BLaER1 (cell line): ENCODE results near the gene CRABP2.

ENCODE experiments used
- H3K27ac ChIP-seq: shearing (Covaris generic); formaldehyde crosslinking; 2 replicates; pipeline ENCODE4 v1.8.1; 2022
- H3K27me3 ChIP-seq: shearing (Covaris generic); formaldehyde crosslinking; 2 replicates; pipeline ENCODE4 v1.8.1; 2022
- H3K36me3 ChIP-seq: shearing (Covaris generic); formaldehyde crosslinking; 2 replicates; pipeline ENCODE4 v1.8.1; 2022
- H3K4me1 ChIP-seq: shearing (Covaris generic); formaldehyde crosslinking; 2 replicates; pipeline ENCODE4 v1.8.1; 2022
- H3K4me2 ChIP-seq: shearing (Covaris generic); formaldehyde crosslinking; 2 replicates; pipeline ENCODE4 v1.8.1; 2022
- H3K4me3 ChIP-seq: shearing (Covaris generic); formaldehyde crosslinking; 2 replicates; pipeline ENCODE4 v1.8.1; 2022
- H3K9ac ChIP-seq: shearing (Covaris generic); formaldehyde crosslinking; 2 replicates; pipeline ENCODE4 v1.8.1; 2022
- H3K9me3 ChIP-seq: shearing (Covaris generic); formaldehyde crosslinking; 2 replicates; pipeline ENCODE4 v1.8.1; 2022
- H4K20me1 ChIP-seq: shearing (Covaris generic); formaldehyde crosslinking; 2 replicates; pipeline ENCODE4 v1.8.1; 2022
- Cebpa-rat ChIP-seq: shearing (Covaris generic); IDR thresholded peaks from 2 replicates; pipeline ENCODE4 v1.8.1; 2022

CRABP2 gene

DNA sequence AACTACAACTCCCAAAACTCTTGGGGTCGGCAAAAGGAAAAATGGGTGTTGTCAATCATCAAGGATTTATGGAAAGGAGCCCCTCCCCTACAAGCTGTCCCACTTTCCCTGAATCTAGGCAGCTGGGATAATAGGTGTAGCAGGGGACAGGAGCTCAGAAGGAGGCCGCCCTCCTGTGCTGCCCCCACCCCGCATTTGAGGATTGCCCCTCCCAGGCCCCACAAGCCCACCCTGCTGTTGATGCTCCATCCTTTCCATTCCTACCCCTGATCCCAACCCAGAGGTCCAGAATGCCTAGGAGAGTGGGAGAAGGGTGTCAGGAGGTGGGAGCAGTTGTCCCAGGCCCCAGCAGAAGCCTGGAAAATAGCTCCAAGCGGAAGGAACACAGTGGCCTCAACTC is 37.4 kb upstream of the CRABP2 start:
- Histone ChIP-seq H3K27ac (0 out of 2 replicates have a peak overlapping the region, but pooled peaks have one; percentile 1), H3K4me1 (peaks cover 67% of the 10 kb centered on the region), H3K4me3 (no peak overlapping the region), H3K9ac (no peak overlapping the region), H3K27me3 (no peaks in the 10 kb centered on the region), H3K36me3 (peaks cover 63% of the 10 kb centered on the region), H4K20me1 (peaks cover 60% of the 10 kb centered on the region), H3K9me3 (no peaks in the 10 kb centered on the region), H3K4me2 (no peak overlapping the region)
- no peak for TF ChIP-seq Cebpa-rat

DNA sequence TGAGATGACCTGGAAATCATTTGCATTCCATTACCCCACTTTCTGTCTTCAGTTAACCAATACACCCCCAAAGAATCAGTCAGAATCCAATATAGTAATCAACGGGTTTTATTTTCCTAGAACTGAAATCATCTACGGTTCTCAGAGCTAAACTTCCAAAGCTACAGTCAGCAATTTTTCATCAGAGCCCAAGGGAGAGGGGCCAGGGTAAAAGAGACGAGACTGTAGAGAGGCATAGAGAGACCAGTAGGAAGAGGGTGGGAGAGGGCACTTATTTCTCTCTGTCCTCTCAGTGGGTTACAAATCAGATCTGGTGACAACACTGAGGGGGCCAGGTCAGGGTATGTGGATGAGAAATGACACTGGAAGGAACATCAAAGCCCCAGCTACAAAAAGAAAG is 36.6 kb upstream of the CRABP2 start:
- peak overlapping the region; percentile 1; the same call in 1 of the 2 replicates for H3K27ac ChIP-seq

DNA sequence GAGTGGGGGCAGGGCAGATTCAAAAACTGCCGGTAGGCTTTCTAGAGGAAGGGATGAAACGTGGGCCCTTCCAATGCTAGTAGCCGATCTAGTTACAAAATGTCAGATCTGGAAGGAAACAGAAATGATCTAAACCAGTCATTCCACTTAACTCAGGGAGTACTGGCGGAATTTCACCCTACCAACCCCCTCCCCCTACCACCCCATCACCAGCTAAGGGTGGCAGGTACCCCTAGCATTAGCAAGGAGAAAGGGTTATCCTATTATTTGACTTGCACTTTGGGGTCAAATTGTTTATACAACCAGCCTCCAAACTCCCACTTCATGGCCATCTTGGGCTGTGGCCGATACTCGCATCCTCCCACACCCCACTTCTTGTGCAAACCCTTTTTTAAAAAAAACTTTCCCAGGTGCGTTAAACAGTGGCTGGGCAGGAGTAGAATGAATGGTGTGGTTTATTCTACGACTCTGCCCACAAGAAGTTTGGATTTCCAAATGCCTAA is 36.1 kb upstream of the CRABP2 start:
- TF ChIP-seq Cebpa-rat: no peak
- Histone ChIP-seq H3K27me3 (no peaks in the 10 kb centered on the region), H3K4me2 (peak overlapping the region; percentile 80), H3K36me3 (peaks cover 76% of the 10 kb centered on the region), H4K20me1 (peaks cover 49% of the 10 kb centered on the region), H3K4me1 (peaks cover 61% of the 10 kb centered on the region), H3K27ac (peak overlapping the region; percentile 49; the same call in 1 of the 2 replicates), H3K9me3 (no peaks in the 10 kb centered on the region), H3K9ac (peak overlapping the region; percentile 35; the same call in 1 of the 2 replicates), H3K4me3 (peak overlapping the region; percentile 80)

More for the DNA sequence above, 36.6 kb upstream of the CRABP2 start:
- Histone ChIP-seq H3K9ac (no peak overlapping the region), H3K4me2 (peak overlapping the region; percentile 80), H4K20me1 (peaks cover 53% of the 10 kb centered on the region), H3K9me3 (no peaks in the 10 kb centered on the region), H3K4me3 (no peak overlapping the region), H3K4me1 (peaks cover 66% of the 10 kb centered on the region), H3K27me3 (no peaks in the 10 kb centered on the region), H3K36me3 (peaks cover 71% of the 10 kb centered on the region)
- no peak for TF ChIP-seq Cebpa-rat

DNA sequence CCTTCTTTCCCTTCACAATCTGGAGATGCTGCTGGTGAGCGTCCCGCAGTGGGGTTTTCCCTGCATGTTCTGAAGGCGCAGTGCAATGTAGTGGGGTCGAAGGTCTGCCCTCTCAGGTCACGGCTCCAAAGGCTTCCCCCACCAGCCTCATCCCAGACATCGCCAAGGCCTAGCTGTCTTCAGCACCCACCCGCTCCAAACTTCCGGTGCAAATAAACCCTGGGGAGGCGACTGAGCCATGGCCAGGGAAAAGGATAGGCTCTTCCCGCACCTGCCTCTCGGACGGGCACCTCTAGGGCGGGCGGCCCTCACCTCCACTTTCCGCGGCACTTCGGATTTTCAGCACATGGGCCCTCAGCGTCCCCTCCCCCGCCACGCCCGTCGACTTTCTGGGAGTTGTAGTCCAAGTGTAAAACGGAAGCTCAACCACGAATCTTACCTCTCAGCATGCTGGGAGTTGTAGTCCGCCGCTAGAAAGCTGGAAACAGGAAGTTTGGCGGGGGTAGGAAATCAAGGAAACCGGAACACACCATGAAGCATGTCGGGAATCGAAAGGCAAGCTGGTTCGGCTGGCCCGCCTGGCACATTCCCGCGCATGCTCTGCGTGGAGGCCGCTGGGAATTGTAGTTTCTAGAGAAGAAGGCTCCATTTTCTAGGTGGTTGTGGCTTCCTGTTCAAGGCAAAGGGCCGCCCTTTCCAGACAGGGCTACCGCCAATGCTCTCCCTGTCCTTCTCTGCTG is 35.5 kb upstream of the CRABP2 start, which contains the start of gene MRPL24:
MRPL24 (minus strand) TSS at position 348 of the 740 bp plus-strand sequence. CDS start 2,384 bp downstream, outside the sequence.
- TF ChIP-seq Cebpa-rat: no peak
- H3K27me3 ChIP-seq: no peaks in the 10 kb centered on the region
- H4K20me1 ChIP-seq: peaks cover 42% of the 10 kb centered on the region
- H3K27ac ChIP-seq: peak within 1 kb of the TSS; percentile 82
- peak within 1 kb of the TSS; percentile 93 for H3K4me2 ChIP-seq
- H3K4me3 ChIP-seq: peak within 1 kb of the TSS; percentile 80
- H3K4me1 ChIP-seq: peaks cover 55% of the 10 kb centered on the region
- peak within 1 kb of the TSS; percentile 85 for H3K9ac ChIP-seq
- H3K36me3 ChIP-seq: peaks cover 78% of the 10 kb centered on the region
- no peaks in the 10 kb centered on the region for H3K9me3 ChIP-seq

DNA sequence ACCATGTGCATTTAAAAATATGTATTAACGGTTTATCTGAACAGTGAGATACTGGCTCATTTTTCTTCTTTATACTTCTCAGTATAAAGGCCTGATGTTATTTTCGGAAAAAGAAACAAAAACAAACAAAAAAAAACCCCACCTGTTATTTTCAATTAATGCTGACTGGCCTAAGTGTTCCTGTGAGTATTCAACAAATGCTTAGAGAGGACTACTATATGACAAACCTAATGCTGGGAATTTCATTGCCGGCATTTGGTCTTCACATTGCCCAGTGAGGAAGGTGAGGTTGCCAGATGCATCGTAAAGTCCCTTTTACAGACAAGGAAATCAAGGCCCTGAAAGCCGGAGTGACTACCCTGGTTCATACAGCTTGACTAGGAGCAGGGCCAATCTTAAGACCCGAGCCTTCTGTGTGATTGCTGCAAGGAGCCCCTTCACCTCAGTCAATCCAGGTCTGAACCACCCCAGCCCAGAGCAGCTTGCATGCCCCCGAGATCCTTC is 34.9 kb upstream of the CRABP2 start:
- Histone ChIP-seq H3K9me3 (no peaks in the 10 kb centered on the region), H3K27ac (peak overlapping the region; percentile 82), H3K4me1 (peaks cover 49% of the 10 kb centered on the region), H3K9ac (peak overlapping the region; percentile 85), H3K36me3 (peaks cover 77% of the 10 kb centered on the region), H3K27me3 (no peaks in the 10 kb centered on the region), H3K4me2 (peak overlapping the region; percentile 93), H4K20me1 (peaks cover 36% of the 10 kb centered on the region), H3K4me3 (peak overlapping the region; percentile 80)
- TF ChIP-seq Cebpa-rat: no peak

DNA sequence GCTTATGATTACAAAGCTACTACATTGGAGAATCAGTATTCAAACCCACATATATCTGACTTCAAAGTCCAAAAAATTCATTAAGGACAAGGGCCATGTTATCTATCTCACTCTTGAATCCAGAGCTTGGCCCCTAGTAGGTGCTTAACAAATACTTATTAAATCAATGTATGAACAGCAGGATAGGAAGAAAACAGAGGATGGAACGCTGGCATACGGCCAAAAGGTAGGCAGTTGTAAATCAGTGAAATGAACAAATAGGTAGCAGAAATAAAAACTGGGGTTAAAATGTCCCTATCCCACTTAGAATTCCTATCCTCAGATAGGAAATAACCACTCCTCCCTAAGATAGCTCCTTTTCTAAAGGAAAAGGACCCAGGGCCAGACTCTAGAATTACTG is 33.5 kb upstream of the CRABP2 start:
- Histone ChIP-seq H4K20me1 (peaks cover 24% of the 10 kb centered on the region), H3K9ac (no peak overlapping the region), H3K27me3 (no peaks in the 10 kb centered on the region), H3K4me1 (peaks cover 39% of the 10 kb centered on the region), H3K36me3 (peaks cover 78% of the 10 kb centered on the region), H3K9me3 (no peaks in the 10 kb centered on the region), H3K27ac (no peak overlapping the region), H3K4me3 (no peak overlapping the region), H3K4me2 (no peak overlapping the region)
- TF ChIP-seq Cebpa-rat: no peak

DNA sequence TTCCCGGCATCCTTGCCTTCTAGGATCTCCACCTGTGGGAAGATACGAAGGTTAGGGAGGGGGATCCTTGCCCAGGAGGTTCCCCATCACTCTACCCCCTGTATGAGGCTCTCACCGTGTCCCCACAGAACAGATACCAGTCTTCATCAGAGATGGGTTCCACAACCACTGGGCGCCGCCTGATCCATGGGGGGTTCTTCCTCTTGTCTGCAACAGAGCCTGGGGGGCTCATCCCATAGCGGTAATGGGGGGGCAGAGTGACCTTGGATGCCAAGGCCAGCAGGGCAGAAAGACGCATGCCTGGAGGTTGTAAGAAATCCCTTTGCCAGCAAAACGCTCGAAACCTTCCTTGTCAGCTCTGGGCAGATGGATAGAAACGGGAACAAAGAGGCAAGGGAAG is 33.0 kb upstream of the CRABP2 start:
- TF ChIP-seq Cebpa-rat: no peak
- H3K4me2 ChIP-seq: no peak overlapping the region
- H3K27me3 ChIP-seq: no peaks in the 10 kb centered on the region
- no peak overlapping the region for H3K9ac ChIP-seq
- H3K27ac ChIP-seq: no peak overlapping the region
- no peaks in the 10 kb centered on the region for H3K9me3 ChIP-seq
- H3K36me3 ChIP-seq: peaks cover 78% of the 10 kb centered on the region
- peaks cover 19% of the 10 kb centered on the region for H4K20me1 ChIP-seq
- H3K4me3 ChIP-seq: no peak overlapping the region
- peaks cover 34% of the 10 kb centered on the region for H3K4me1 ChIP-seq

DNA sequence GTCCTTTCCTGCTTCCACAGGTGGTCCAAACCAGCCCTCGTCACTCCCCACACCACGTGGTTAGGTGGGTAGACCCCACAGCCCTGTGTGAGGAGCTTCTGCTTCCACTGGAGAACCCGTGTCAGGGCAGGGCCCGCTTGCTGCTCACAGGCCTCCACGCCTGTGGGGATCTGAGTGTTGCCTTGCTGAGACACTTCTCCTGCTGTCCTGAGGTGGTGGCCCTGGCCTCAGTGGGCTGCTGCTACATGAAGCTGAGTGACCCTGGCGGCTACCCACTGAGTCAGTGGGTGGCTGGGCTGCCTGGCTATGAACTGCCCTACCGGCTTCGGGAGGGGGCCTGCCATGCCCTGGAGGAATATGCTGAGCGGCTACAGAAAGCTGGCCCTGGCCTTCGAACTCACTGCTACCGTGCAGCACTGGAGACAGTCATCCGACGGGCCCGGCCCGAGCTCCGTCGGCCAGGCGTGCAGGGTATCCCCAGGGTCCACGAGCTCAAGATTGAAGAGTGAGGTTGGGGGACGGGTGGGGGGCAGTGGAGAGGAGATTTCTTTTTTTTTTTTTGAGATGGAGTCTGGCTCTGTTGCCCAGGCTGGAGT is 28.7 kb upstream of the CRABP2 start:
- Histone ChIP-seq H3K4me3 (no peak overlapping the region), H4K20me1 (no peaks in the 10 kb centered on the region), H3K36me3 (peaks cover 71% of the 10 kb centered on the region), H3K9ac (no peak overlapping the region), H3K4me1 (peaks cover 8% of the 10 kb centered on the region), H3K27ac (no peak overlapping the region), H3K4me2 (no peak overlapping the region), H3K27me3 (no peaks in the 10 kb centered on the region), H3K9me3 (no peaks in the 10 kb centered on the region)
- no peak for TF ChIP-seq Cebpa-rat

DNA sequence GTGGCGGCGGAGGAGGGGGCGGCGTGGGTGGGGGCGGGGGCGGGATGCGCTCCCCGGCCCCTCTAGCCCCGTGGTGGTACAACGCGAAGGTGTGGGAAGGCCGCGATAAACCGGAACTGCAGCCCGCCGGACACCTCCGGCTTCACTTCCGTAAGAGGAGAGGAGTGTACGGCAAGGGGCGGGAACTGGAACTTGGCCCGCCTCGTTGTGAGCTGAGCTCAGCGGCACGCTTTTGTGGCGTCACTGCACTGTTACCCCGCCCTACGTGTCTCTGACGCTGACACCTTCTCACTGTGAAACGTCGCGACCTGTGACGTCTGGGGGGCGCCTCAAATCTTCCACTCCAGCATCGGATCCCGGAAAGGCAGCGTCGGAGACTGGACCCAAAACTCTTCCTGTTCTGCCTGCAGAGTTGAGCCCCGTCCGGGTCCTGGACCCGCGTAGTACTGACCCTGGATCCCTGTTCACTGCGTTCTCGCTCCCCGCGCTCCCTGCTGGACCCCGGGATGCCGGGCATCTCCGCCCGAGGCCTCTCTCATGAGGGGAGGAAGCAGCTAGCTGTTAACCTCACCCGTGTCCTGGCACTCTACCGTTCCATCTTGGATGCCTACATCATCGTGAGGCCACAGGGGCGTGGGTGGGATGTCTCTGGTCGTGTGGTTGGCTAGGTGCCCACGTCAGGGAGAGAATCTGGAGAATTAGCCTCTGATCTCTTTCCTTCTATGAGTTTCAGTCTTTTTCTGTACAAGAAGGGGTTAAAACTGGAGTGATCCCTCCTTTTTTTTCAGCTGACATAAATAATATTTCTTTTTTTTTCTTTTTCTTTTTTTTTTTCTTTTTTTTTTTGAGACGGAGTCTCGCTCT is 23.4 kb upstream of the CRABP2 start, which contains the start of gene ISG20L2:
ISG20L2 (minus strand) TSS at position 168 of the 864 bp plus-strand sequence. CDS start 1,114 bp downstream, outside the sequence.
- Histone ChIP-seq H3K4me3 (peak within 1 kb of the TSS; percentile 87), H3K4me1 (peaks cover 44% of the 10 kb centered on the region), H3K9ac (peak within 1 kb of the TSS; percentile 91), H3K4me2 (peak within 1 kb of the TSS; percentile 99), H3K9me3 (no peaks in the 10 kb centered on the region), H3K27ac (peak within 1 kb of the TSS; percentile 79), H3K27me3 (no peaks in the 10 kb centered on the region), H4K20me1 (peaks cover 40% of the 10 kb centered on the region), H3K36me3 (peaks cover 38% of the 10 kb centered on the region)
- TF ChIP-seq Cebpa-rat: no peak
